OCI-LY1 (cell line): ENCODE data around the gene MYO16.

ENCODE experiments used
- H2AFZ ChIP-seq: fragments of 200-600 bp; sonication (generic), shearing (Covaris generic); 2 replicates; pipeline ENCODE4 v1.6.0; 2014; ENCODE audit warnings: antibody characterized with exemption, mild to moderate bottlenecking, low read length
- H3F3A ChIP-seq: fragments of 200-600 bp; sonication (generic), shearing (Covaris generic); 2 replicates; pipeline ENCODE4 v1.6.0; 2014; ENCODE audit warnings: mild to moderate bottlenecking, antibody characterized with exemption, low read length, moderate library complexity; ENCODE audit not compliant: insufficient read depth
- H3K27ac ChIP-seq: fragments of 200-600 bp; sonication (generic); 2 replicates; pipeline ENCODE4 v1.5.1; 2014; ENCODE audit warnings: low read length, mixed run types, mild to moderate bottlenecking, low read depth; ENCODE audit not compliant: poor library complexity, severe bottlenecking
- H3K27me3 ChIP-seq: fragments of 200-600 bp; sonication (generic); 2 replicates; pipeline ENCODE4 v1.6.0; 2014; ENCODE audit warnings: antibody characterized with exemption, mild to moderate bottlenecking, low read length, moderate library complexity; ENCODE audit not compliant: insufficient read depth
- H3K36me3 ChIP-seq: fragments of 200-600 bp; sonication (generic); 2 replicates; pipeline ENCODE4 v1.6.1; 2014; ENCODE audit warnings: mild to moderate bottlenecking, antibody characterized with exemption, low read length, moderate library complexity, mixed read lengths; ENCODE audit not compliant: insufficient read depth
- H3K4me1 ChIP-seq: fragments of 200-600 bp; sonication (generic); 2 replicates; pipeline ENCODE4 v1.5.1; 2014; ENCODE audit warnings: mild to moderate bottlenecking, low read length, moderate library complexity; ENCODE audit not compliant: insufficient read depth, severe bottlenecking
- H3K4me2 ChIP-seq: fragments of 200-600 bp; sonication (generic), shearing (Covaris generic); 2 replicates; pipeline ENCODE4 v1.6.1; 2014; ENCODE audit warnings: low read length
- H3K4me3 ChIP-seq: fragments of 200-600 bp; sonication (generic); 2 replicates; pipeline ENCODE4 v1.5.1; 2014; ENCODE audit warnings: low read length, low read depth, mild to moderate bottlenecking, mixed read lengths; ENCODE audit not compliant: poor library complexity, severe bottlenecking
- H3K79me2 ChIP-seq: fragments of 200-600 bp; shearing (Covaris generic); 2 replicates; pipeline ENCODE4 v1.6.1; 2016; ENCODE audit warnings: mixed run types, low read length, mixed read lengths; ENCODE audit not compliant: insufficient read depth
- H3K9ac ChIP-seq: fragments of 200-600 bp; sonication (generic), shearing (Covaris generic); 2 replicates; pipeline ENCODE4 v1.6.1; 2014; ENCODE audit warnings: mild to moderate bottlenecking, low read length, mixed read lengths
- H3K9me2 ChIP-seq: fragments of 200-600 bp; sonication (generic), shearing (Covaris generic); 2 replicates; pipeline ENCODE4 v1.6.1; 2014; ENCODE audit warnings: low read depth, mild to moderate bottlenecking, low read length, mixed read lengths
- H3K9me3 ChIP-seq: fragments of 200-600 bp; shearing (Covaris generic); 2 replicates; pipeline ENCODE4 v1.6.1; 2014; ENCODE audit warnings: low read length, mixed read lengths
- H4K20me1 ChIP-seq: fragments of 200-600 bp; sonication (generic), shearing (Covaris generic); 2 replicates; pipeline ENCODE4 v1.6.0; 2016; ENCODE audit warnings: mild to moderate bottlenecking, low read length; ENCODE audit not compliant: insufficient read depth
- EZH2 ChIP-seq: fragments of 200-600 bp; sonication (generic), shearing (Covaris generic); IDR thresholded peaks from 2 replicates; pipeline ENCODE4 v1.8.0; 2017; ENCODE audit warnings: borderline replicate concordance, mixed run types, mild to moderate bottlenecking, antibody characterized with exemption, low read length, moderate library complexity, mixed read lengths
- TF ChIP-seq, protein P1 (sequence below): fragments of 200-600 bp; sonication (generic), shearing (Covaris generic); IDR thresholded peaks from 2 replicates; pipeline ENCODE4 v1.5.1; 2017; ENCODE audit warnings: mild to moderate bottlenecking, antibody characterized with exemption, low read length, moderate library complexity, mixed read lengths

MYO16 gene

GRCh38 chr13:109114162-109114561, 484.8 kb downstream of the MYO16 start:
- H3F3A ChIP-seq = no peaks in the 10 kb centered on the region
- no peaks in the 10 kb centered on the region for H3K27me3 ChIP-seq
- no peaks in the 10 kb centered on the region for H3K9me2 ChIP-seq
- TF ChIP-seq EZH2 = no peak
- TF ChIP-seq, protein P1, sequence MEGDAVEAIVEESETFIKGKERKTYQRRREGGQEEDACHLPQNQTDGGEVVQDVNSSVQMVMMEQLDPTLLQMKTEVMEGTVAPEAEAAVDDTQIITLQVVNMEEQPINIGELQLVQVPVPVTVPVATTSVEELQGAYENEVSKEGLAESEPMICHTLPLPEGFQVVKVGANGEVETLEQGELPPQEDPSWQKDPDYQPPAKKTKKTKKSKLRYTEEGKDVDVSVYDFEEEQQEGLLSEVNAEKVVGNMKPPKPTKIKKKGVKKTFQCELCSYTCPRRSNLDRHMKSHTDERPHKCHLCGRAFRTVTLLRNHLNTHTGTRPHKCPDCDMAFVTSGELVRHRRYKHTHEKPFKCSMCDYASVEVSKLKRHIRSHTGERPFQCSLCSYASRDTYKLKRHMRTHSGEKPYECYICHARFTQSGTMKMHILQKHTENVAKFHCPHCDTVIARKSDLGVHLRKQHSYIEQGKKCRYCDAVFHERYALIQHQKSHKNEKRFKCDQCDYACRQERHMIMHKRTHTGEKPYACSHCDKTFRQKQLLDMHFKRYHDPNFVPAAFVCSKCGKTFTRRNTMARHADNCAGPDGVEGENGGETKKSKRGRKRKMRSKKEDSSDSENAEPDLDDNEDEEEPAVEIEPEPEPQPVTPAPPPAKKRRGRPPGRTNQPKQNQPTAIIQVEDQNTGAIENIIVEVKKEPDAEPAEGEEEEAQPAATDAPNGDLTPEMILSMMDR = no peak
- H3K4me3 ChIP-seq = no peak overlapping the region
- no peak overlapping the region for H3K9ac ChIP-seq
- H3K4me2 ChIP-seq = no peak overlapping the region
- H3K79me2 ChIP-seq = no peaks in the 10 kb centered on the region
- H2AFZ ChIP-seq = no peak overlapping the region
- no peaks in the 10 kb centered on the region for H3K9me3 ChIP-seq
- H4K20me1 ChIP-seq = no peaks in the 10 kb centered on the region
- H3K4me1 ChIP-seq = no peaks in the 10 kb centered on the region
- H3K36me3 ChIP-seq = no peaks in the 10 kb centered on the region
- H3K27ac ChIP-seq = no peak overlapping the region

DNA sequence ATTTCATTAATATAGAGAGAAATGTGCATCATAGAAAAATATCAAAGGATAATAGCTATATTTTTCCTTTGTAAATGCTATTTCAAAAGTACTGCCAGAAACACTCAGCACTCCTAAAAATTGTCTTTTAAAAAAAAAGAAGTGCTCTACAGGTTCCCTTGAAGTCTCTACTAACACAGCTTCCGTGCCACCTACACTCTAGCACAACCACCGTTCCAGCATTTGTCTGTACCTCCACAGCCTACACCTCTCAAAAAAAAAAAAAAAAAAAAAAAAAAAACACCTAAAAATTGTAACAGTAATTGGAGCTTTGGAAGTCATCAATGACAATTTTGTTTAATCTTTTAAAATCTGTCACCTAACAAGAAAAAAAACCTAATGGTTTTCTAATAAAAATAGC, 485.6 kb downstream of the MYO16 start:
- Histone ChIP-seq H3K27me3 (no peaks in the 10 kb centered on the region), H3K4me3 (no peak overlapping the region), H4K20me1 (no peaks in the 10 kb centered on the region), H3K9ac (no peak overlapping the region), H3K9me3 (no peaks in the 10 kb centered on the region), H3K27ac (no peak overlapping the region), H3K4me1 (no peaks in the 10 kb centered on the region), H3K79me2 (no peaks in the 10 kb centered on the region), H3K4me2 (no peak overlapping the region), H2AFZ (no peak overlapping the region), H3K36me3 (no peaks in the 10 kb centered on the region), H3K9me2 (no peaks in the 10 kb centered on the region), H3F3A (no peaks in the 10 kb centered on the region)
- no peak for TF ChIP-seq EZH2
- TF ChIP-seq, protein P1 = no peak

GRCh38 chr13:109118521-109118920, 489.1 kb downstream of the MYO16 start:
- no peaks in the 10 kb centered on the region for H3K36me3 ChIP-seq
- no peaks in the 10 kb centered on the region for H3K79me2 ChIP-seq
- no peak overlapping the region for H3K4me3 ChIP-seq
- no peak overlapping the region for H3K9ac ChIP-seq
- H3K9me3 ChIP-seq = no peaks in the 10 kb centered on the region
- no peaks in the 10 kb centered on the region for H3F3A ChIP-seq
- TF ChIP-seq, protein P1 = no peak
- TF ChIP-seq EZH2 = no peak
- no peak overlapping the region for H2AFZ ChIP-seq
- H3K27ac ChIP-seq = no peak overlapping the region
- no peaks in the 10 kb centered on the region for H3K27me3 ChIP-seq
- H3K4me2 ChIP-seq = no peak overlapping the region
- no peaks in the 10 kb centered on the region for H3K4me1 ChIP-seq
- no peaks in the 10 kb centered on the region for H4K20me1 ChIP-seq
- H3K9me2 ChIP-seq = no peaks in the 10 kb centered on the region
